GM18498 (cell line): ENCODE results near the gene UVRAG.

Source experiments
- ATAC-seq: cut with Tn5 transposase; IDR thresholded peaks from one replicate; pipeline ENCODE4 v1.9.1; 2021; ENCODE audit warnings: mild to moderate bottlenecking, moderate library complexity; ENCODE audit not compliant: unreplicated experiment

The UVRAG gene

GRCh38 chr11:76086743-76087635 is 272.0 kb downstream of the UVRAG start:
- no peak for ATAC-seq

GRCh38 chr11:76087749-76088148 is 272.7 kb downstream of the UVRAG start:
- no peak for ATAC-seq

DNA sequence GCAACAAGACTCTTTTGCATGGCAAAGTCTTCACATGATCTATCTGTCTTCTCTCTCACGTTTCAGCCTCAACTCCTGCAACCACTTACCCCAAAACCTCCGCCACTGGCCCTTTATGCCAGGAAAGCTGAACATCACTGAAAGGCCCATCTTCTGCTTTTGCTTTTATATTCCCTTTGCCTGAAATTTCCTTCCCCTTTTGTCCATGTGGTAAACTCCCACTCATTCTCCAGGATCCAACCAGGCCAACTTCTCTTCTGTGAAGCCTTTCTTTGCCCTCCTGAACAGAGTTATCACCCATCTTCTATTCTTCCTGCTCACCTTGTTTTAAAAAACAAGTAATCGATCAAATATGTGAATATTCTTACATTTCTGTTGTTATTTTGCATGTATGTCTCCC is 273.5 kb downstream of the UVRAG start:
- no peak for ATAC-seq

DNA sequence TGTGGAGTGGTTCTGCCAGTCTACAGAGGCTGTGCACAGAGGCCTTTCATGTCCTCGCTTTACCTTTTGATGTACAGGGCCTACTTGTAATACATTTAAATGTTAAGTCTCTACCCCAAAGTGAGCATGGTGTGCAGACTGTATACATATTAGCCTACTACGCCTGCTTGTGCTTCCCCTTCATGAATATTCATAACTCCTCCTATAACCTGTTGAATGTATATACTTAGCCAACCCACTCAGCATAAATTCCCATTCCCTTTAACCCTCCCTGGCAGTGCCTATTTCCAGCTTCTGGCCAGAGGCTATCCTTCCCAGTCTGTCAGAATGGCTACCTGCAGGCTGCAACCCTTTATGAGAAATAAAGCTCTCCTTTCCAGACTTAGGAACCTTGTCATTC is 275.2 kb downstream of the UVRAG start:
- ATAC-seq: no peak

DNA sequence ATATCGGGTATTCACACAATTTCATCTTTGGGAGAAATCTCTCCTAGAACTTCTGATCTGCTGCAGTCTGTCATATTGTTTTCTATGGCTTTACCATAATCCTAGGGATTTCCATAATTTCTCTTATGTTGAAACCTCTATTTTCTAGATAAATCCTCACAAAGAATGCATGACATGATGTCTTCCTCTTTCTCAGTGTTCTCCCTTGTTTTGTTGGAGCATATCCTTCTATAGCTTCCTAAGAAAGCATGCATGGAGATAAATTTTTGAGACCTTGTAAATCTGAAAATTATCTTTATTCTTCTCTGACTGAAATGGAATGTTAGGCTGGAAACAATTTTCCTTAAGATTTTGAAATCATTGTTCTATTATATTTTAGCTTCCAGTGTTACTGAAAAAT is 275.8 kb downstream of the UVRAG start:
- ATAC-seq: no peak

GRCh38 chr11:76094740-76095139 is 279.7 kb downstream of the UVRAG start:
- ATAC-seq: no peak

DNA sequence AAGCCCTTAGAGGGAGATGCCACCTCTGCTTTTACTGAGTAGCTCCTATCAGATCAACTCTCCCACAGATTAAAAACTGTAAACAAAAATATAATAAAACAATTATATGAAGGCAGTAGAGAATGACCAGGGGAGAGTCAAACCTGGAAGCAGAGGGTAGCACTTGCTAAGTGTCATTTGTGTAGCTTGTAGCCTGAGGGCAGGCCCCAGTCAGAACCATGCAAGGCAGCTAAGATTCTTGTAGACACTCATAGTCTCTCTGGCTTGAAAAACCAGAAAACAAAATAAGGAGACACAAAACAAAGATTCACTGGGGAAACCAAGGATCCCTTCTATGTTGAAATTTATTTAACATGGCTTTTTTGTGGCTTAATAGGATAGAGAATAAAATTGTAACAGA is 280.9 kb downstream of the UVRAG start:
- no peak for ATAC-seq

DNA sequence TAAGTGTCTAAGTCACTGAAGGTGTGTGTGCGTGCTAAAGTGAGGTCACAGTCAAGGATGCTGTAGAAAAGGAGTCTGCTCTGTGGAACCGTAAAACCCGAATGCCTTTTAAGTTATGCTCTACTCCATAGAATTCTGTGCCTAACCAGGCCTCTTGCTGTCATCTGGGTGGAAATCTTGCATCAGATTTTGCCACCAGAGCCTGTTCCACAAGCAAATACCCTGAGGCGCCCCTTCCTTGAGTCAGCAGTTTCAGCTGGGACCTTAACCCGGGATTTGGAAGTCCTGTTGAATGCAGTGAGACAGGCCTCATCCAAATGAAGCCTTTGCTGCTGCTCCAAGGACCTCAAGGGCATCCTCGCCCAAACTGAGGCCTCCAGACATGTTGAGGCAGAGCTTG is 281.5 kb downstream of the UVRAG start:
- no peak for ATAC-seq

DNA sequence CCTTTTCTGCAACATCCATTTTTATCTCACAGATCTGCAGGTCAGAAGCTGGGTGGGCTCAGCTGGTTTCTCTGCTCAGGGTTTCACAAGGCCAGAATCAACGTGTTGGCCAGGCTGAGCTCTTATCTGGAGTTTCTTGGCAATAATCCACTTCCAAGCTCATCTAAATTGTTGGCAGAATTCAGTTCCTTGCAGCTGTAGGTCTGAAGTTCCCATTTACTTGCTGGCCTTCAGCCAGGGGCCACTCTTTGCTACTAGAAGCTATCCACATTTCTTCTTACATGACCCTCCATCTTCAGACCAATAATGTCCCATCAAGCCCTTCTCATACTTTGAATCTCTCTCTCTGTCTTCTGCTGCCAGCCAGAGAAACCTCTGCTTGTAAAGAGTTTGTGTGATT is 287.8 kb downstream of the UVRAG start:
- no peak for ATAC-seq

DNA sequence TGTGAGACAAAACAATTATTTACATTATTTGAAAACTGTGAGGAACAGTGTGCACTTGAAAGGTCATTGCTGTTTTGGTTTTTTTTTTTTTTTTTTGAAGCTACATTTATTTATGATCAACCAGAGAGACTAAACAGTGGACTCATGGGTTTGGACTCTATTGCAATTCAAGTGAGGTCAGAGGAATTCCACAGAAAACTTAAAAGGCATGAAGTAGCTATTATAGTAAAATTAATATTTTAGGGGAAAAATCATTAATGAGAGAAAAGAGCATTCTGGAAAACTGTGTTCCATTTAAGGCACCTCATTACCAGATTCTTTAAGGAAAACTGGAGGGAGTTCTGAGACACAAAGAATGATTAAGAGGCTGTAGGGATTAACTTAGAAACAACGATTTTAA is 288.4 kb downstream of the UVRAG start:
- no peak for ATAC-seq

GRCh38 chr11:76104285-76104684 is 289.3 kb downstream of the UVRAG start:
- ATAC-seq: no peak

DNA sequence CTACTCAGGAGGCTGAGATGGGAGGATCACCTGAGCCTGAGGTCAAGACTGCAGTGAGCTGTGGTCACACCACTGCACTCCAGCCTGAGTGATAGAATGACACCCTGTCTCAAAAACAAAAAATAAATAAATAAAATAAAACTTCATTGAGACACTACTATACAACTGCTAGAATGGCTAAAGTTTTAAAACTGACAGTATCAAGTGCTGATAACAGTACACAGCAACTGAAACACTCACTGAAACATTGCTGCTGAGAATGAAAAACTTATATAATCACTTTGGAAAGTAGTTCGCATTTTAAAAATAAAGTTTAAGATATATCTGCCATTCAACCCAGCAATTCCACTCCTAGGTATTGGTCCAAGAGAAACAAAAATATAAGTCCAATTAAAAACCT is 290.6 kb downstream of the UVRAG start:
- ATAC-seq: no peak

DNA sequence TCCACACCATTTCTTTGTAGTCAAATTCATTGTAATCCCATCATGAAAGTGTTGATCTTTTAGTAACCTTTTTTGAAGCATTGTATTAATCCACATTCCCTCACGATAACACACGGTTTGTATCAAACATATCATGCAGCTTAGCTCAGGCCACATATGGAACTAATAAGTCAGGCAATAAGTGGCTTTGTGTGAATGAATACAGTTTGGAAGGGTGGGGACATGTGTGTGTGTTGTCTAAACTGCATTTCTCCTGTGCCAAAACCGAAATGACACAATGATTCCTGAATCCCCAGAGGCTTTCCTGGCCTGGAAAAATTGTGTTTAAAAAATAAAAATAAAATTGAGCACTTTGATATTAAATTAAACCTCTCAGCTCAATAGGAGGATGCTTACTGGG is 293.0 kb downstream of the UVRAG start:
- no peak for ATAC-seq

GRCh38 chr11:76114238-76114637 is 299.2 kb downstream of the UVRAG start:
- no peak for ATAC-seq

GRCh38 chr11:76115555-76115954 is 300.5 kb downstream of the UVRAG start:
- no peak for ATAC-seq

DNA sequence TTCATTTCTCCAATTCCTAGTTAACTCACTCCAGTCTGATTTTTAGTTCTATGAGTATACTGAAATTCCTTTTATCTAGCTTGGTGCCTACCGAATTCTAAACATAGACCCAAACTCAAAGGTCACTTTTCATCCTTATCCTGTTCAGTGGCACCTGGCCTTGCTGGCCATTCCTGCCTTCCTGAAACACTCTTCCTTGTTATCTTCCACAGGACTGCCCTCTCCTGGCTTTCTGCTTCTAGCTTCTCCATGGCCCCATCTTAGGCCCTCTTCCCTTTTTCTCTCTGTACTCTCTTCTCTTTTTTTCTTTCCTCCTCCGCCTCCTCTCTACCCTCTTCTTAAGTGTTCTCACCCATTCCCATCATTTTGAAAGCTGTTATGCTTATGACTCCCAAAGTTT is 304.0 kb downstream of the UVRAG start:
- ATAC-seq: no peak

DNA sequence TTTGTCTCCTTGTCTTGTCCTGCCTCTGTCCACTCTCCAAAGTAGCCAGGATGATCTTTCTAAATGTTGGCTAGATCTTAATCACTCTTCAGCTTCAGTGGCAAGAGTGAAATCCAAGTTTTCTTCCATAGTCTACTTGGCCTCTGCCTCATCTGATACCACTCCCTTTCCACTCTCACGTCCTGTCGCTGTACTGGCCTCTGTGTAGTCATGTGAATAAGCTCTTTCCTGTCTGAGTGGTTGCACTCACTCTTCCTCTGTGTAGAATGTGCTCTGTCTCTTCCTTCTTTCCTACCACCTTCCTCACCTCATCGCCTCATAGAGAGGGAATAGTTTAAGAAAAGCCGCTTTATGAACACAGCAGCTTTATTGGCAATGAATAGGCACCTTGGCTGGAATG is 304.8 kb downstream of the UVRAG start:
- no peak for ATAC-seq

DNA sequence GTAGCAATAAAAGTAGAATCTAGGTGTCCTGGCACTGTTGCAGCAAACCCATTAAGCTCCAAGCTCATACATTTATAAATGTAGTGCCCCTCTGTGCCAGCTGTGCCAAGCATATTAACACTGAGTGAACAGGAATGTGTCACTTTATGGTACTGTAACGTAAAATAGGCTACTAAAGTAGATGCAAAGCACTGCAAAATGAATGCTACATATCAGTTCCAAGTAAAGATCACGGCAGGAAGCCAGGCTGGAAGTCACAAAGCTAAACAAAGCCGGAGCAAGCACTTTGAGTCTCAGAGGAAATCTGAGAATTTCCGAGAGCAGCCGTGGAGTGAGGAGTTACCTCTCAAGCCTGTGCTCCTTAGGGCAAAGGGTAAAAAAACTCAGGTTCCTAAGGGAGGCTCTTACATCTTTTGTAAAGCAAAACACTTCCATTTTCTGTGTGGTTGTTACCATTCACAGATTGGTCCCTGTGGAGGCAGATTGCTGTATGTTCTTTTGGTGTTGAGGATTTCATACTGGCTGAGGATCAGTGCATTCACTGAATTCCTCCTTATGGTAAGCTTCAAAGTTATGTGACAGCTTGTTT is 305.6 kb downstream of the UVRAG start:
- no peak for ATAC-seq

DNA sequence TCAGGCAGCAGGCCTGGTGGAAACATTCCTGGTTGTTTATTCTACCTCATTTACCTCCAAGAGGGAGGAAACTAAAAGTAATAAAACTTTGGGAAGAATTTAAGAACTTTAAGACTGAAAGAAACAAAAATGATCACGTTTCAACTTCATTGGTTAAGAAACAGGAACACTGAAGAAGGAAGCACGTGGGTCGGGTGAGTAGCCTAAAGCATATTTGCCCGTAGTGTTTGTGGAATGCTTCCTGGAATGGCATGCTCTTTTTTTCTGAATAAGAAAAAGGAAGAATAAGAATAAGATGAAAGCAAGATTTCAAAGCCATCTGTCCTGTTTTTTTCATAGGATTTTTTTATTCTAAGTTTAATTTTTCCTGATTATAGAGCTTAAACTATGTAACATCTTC is 308.2 kb downstream of the UVRAG start:
- no peak for ATAC-seq

DNA sequence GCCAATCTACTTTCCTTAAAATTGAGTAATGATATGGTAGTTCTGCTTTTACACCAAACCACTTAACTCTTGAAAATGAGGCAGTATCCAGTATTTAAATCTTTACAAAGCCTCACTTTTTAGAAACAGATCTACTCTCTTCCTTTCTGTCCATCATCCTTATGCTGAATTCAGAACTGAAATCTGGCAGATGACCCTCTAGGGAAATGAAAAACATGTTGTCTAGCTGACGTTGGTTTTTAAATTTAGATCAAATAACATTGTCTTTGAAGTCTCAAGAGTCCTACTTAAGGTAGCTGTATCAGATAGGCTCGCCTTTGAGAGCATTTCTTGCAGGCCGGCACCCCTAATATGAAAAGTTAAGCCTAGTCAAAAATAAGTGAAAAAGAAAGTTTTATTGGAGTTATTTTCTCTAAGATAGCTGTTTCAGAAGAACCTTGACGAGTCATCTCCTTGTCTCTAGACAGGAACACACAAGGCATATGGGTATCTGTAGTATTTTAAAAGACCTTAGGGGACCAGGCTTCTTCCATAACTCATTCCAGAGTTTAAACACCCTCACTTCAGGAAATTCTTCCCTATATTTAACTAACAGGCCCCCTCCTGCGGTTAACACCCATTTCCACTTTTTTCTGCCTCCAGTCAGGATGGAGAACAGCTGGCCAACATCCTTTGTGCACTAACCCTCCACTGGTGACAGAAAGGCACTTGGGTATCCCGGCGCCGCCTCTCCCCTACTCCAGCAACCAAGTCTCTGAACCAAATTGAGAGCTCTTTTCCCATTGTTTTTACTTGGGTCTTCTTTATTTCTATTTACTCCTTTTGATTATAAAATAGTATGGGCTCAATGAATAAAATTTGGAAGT is 310.1 kb downstream of the UVRAG start:
- ATAC-seq: peak; percentile 62

DNA sequence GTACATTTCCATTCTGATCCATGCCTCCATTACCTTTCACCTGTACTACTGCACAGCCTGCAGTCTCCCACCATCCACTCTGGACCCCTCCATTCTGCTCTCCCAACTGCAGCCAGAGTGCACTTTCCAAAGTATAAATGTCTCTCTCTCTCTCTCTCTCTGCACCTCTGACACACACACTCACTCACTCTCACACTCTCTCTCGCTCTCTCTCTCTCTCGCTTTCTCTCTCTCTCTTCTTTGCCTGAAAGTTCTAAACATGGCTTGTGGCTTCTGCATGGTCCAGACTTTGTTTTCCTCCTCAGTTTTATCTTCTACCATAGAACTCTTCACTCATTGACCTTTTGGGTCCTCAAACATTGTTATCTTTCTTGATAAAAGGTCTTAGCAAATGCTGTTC is 314.7 kb downstream of the UVRAG start:
- no peak for ATAC-seq

- no peak for ATAC-seq
Measured at GRCh38 chr11:76131142-76131541, 316.1 kb downstream of the UVRAG start.
